NCI-H1092 (cell line): Measurements from ENCODE around the gene SPEM1.

Experiments used
- DNase-seq: peaks from one replicate; lab custom pipeline; 2025; lab: John Stamatoyannopoulos, UW

Gene SPEM1, protein sequence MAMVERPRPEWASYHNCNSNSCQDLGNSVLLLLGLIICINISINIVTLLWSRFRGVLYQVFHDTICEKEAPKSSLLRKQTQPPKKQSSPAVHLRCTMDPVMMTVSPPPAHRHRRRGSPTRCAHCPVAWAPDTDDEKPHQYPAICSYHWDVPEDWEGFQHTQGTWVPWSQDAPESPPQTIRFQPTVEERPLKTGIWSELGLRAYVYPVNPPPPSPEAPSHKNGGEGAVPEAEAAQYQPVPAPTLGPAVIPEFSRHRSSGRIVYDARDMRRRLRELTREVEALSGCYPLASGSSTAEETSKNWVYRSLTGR

GRCh38 chr17:7419819-7420610 lies at the start of gene SPEM1:
Gene SPEM1, plus strand, starts transcription at chr17:7420324. Its CDS starts 61 bp downstream, at chr17:7420385.
- no peak for DNase-seq

DNA sequence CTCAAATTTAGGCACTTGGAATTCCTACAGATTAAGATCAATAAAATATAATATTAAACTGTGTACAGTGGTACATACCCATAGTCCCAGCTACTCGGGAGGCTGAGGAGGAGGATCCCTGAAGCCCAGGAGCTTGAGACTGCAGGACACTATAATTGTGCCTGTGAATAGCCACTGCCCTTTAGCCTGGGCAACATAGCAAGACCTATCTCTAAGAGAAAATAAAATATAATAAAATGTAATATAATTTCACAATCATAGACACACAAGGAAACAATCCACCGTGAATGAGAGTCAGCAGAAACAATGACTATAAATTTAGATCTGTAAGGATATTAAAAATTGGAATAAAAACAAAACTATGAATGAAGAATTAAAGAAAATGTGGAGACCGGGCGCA lies 49.3 kb upstream of the SPEM1 start:
- DNase-seq: no peak

DNA sequence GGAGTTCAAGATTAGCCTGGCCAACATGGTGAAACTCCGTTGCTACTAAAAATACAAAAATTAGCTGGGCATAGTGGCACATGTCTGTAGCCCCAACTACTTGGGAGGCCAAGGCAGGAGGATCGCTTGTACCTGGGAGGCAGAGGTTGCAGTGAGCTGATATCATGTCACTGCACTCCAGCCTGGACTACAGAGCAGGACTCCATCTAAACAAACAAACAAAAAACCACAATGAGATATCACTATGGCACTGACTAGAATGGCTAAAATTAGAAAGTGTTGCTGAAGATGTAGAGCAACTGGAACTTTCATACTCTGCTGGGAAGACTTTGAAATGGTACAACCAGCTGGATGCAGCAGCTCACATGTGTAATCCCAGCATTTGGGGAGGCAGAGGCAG lies 45.8 kb upstream of the SPEM1 start:
- no peak for DNase-seq

DNA sequence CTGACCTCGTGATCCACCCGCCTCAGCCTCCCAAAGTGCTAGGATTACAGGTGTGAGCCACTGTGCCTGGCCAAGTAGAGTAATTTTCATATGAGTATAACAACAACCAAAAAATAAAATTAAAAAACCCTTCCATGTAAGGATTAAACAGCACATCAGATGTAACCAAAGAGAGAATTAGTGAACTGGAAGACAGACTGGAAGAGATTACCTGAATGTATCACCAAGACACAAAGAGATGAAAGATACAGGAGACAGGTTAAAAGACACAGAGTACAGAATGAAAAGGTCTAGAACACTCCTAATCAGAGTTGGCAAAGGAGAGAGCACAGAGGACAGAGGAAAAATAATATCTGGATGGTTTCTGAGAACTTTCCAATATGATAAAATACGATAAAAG lies 41.0 kb upstream of the SPEM1 start:
- DNase-seq: no peak

GRCh38 chr17:7380321-7380720 lies 39.8 kb upstream of the SPEM1 start:
- no peak for DNase-seq

DNA sequence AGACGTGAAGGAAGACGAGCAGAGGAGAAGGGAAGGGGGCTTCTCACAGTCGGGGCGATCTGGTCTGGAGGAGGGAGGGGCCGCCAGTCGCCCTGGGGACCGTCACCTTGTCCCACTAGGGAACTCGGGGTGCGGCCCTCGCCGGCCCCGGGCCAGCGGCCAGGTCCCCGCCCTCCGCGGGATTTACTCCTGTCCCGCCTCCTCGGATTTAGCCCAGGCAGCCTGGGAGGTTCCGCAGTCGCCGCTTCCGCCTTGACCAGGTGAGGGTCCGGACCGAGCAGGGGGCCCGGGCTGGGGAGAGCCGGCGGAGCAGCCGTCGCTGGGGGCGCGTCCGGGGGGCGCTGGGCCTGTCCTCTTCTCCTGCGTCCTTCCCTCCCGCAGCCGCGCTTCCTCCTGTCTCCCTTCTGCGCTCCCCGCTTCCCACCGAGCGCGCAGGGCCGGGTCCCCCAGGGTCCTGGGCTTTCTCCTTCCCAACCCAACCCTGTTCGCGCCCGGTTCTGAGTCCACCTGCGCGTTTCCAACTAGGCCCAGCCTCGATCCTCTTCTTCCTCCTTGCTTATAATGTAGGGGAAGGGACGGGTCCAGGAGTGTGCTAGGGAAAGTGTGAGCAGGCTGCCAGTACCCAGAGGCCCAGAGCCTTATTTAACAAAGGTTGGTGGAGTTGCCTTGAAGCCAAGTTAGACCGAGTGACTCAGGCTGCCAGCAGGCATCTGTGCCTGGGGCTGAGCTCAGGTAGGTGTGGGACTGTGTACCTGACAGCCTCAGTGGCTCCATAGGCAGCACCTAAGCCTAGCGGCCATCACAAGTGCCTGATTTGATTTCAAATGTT lies 39.1 kb upstream of the SPEM1 start, which contains the start of gene TNK1:
Gene TNK1, plus strand, starts transcription at position 235 of the 829 bp plus-strand sequence. CDS start 1,838 bp downstream, outside the sequence.
- DNase-seq: no peak

DNA sequence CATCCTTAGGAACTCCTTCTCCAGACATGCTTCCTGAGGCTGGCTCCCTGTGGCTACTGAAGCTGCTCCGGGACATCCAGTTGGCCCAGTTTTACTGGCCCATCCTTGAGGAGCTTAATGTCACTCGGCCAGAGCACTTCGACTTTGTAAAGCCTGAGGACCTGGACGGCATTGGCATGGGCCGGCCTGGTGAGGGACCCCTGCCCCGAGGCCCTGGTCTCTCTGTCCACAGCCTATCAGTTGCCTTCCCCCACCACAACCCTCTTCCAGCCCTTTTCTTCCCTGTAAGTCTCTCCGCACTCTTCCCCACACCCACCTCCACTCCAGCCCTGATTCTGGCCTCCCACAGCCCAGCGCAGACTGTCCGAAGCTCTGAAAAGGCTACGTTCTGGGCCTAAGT lies 37.2 kb upstream of the SPEM1 start:
- no peak for DNase-seq

- no peak for DNase-seq
Observed at GRCh38 chr17:7383371-7383741, 36.8 kb upstream of the SPEM1 start.

DNA sequence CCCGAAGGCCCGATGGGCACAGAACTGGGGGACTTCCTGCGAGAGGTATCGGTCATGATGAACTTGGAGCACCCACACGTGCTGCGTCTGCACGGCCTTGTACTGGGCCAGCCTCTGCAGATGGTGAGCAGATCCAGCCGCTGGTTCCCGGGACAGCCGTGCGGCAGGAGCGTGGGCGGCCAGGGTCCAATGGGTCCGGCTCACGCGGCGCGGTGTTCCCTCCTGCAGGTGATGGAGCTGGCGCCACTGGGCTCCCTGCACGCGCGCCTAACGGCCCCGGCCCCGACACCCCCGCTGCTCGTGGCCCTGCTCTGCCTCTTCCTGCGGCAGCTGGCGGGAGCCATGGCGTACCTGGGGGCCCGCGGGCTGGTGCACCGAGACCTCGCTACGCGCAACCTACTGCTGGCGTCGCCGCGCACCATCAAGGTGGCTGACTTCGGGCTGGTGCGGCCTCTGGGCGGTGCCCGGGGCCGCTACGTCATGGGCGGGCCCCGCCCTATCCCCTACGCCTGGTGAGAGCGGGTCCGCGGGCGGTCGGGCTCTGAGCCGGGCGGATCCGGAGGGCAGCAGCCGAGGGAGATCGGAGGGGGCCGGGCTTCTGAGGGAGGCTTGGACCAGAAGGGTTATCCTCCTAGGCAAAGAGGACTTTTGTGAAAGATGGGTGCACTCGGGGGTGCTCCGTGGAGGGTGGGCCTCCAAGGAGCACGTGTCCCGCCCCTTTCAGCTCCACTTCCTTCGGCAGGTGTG lies 36.2 kb upstream of the SPEM1 start:
- DNase-seq: peak; percentile 44

- no peak for DNase-seq
Observed at GRCh38 chr17:7384489-7385081, 35.5 kb upstream of the SPEM1 start.

DNA sequence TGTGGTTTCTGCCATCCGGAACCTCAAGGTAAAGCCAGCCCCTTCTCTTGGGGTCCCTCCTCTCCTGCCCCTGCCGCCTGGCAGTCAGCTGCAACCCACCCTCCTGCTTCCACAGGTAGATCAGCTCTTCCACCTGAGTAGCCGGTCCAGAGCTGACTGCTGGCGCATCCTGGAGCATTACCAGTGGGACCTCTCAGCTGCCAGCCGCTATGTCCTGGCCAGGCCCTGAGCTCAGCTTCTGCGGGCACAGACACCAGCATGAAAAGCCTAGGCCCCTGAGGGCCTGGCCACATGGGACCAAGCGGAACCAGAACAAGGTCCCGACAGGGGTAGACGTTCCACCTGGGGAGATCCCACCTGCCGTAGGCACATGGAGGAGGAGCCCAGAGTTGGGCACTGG lies 31.3 kb upstream of the SPEM1 start:
- no peak for DNase-seq

GRCh38 chr17:7389924-7390910 lies 29.9 kb upstream of the SPEM1 start:
- no peak for DNase-seq

- no peak for DNase-seq
Observed at GRCh38 chr17:7391307-7391706, 28.8 kb upstream of the SPEM1 start.

DNA sequence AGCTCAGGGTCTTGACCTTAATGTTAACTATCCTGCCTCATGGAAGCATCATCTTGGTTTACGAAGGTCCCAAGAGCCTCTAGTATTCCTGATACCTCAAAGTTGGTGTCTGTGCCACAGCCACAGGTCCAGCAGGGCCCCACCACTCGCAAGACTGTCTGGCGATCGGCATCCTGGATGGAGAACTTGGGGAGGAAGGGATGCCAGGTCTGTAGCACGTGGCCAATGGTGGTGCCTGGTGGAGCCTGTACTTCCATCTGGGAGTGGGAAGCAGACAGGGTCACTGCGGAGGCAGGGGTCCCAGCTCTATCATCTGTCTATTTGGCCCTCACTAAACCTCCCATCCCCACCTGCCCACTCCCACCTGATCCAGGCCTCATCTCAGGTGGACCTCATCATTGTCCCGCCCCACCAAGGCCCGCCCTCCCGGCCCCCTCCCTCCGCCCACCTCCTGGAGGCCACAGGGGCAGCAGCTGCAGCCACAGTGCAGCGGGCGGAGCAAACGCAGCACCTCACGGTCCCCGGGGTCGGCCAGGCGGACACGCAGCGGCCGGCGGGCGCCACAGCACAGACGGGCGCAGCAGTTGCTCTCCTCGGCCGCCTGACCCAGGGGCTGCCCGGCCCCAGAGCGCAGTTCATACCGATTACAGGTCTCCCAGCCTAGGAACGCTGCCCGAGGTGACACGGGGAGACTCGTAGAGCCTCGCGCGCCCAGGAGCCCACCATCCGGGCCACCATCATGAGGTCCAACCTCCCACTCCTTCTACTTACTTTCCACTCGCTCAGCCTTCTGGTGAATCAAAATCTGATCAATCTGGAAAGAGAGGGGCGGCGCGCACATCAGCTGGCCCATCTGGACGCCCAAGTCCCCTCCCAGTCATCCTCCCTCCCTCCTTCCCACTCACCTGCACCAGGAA lies 27.2 kb upstream of the SPEM1 start:
- DNase-seq: no peak

GRCh38 chr17:7393613-7394451 lies 26.3 kb upstream of the SPEM1 start:
- no peak for DNase-seq

DNA sequence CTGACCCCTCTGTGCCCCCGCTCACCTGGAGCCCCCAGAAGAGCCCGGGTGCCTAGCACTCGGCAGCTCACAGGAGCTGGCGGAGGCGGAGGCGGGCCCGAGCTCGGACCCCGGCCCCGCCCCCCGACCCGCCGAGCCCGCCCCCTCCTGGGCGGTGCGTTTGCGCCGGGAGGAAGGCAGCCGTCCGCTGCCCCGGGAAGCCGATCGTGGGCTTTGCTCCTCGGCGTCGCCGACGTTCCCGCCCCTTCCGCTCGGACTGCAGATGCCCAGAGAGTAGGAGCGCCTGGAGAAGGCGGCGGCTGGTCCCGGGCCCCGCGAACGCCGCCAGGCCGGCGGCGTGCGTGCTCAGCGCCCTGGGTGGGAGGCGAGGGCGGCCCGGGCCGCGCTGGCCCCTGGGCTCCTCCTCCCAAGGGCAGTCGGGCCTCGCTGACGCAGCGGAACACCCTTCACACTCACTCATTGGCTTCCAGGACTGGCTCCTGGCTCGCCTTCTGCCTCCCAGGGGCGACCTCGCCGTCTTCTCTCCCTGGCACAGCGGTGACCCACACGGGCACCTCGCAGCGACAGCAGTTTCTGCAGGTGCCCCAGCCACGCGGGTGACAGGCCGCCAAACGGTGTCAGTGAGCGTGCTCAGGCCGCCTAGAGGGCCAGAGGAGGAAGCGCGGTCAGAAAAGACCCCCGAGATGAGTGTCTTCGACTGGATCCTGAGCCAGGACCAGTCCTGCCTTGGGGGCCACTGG lies 25.5 kb upstream of the SPEM1 start, which contains the start of gene PLSCR3:
Gene PLSCR3, minus strand, starts transcription at position 74 of the 740 bp plus-strand sequence. CDS start 415 bp downstream, outside the sequence.
- peak; percentile 55 for DNase-seq

- no peak for DNase-seq
Observed at GRCh38 chr17:7396147-7396546, 24.0 kb upstream of the SPEM1 start.
